Activated naive CD4-positive, alpha-beta T cell treated with anti-CD3 and anti-CD28 coated beads, Interleukin-2, amount 50 U/mL, for 24 hours (primary cell): ENCODE data around the gene NOS1AP.
"Not testable (repeated sequence)": the region's sequence is repeated elsewhere in the genome, so short reads cannot be mapped to it uniquely, and the experiment has no call there.

Experiments
- H3K27ac Mint-ChIP-seq: one replicate; pipeline ENCODE4 v1.8.0; 2021; ENCODE audit warnings: mild to moderate bottlenecking, mixed read lengths
- H3K27me3 Mint-ChIP-seq: one replicate; pipeline ENCODE4 v1.8.0; 2021; ENCODE audit warnings: mixed read lengths
- H3K36me3 Mint-ChIP-seq: one replicate; pipeline ENCODE4 v1.8.0; 2021; ENCODE audit warnings: mixed read lengths
- H3K4me1 Mint-ChIP-seq: one replicate; pipeline ENCODE4 v1.8.0; 2021; ENCODE audit warnings: mixed read lengths
- H3K4me3 Mint-ChIP-seq: one replicate; pipeline ENCODE4 v1.8.0; 2021; ENCODE audit warnings: mild to moderate bottlenecking, mixed read lengths
- H3K9me3 Mint-ChIP-seq: one replicate; pipeline ENCODE4 v1.8.0; 2021; ENCODE audit warnings: mixed read lengths

NOS1AP gene

GRCh38 chr1:162040001-162040400, 29.5 kb upstream of the NOS1AP start:
- Mint-ChIP-seq H3K4me3 (no peak overlapping the region), H3K27me3 (peaks cover 2% of the 10 kb centered on the region), H3K27ac (no peak overlapping the region), H3K9me3 (no peaks in the 10 kb centered on the region), H3K36me3 (peaks cover 2% of the 10 kb centered on the region), H3K4me1 (peaks cover 5% of the 10 kb centered on the region)

- H3K4me1 Mint-ChIP-seq: no peaks in the 10 kb centered on the region
- H3K36me3 Mint-ChIP-seq: peaks cover 2% of the 10 kb centered on the region
- peaks cover 2% of the 10 kb centered on the region for H3K27me3 Mint-ChIP-seq
- H3K9me3 Mint-ChIP-seq: no peaks in the 10 kb centered on the region
- no peak overlapping the region for H3K4me3 Mint-ChIP-seq
- no peak overlapping the region for H3K27ac Mint-ChIP-seq
Measured at GRCh38 chr1:162040657-162041056, 28.8 kb upstream of the NOS1AP start.

- Mint-ChIP-seq H3K36me3 (peaks cover 2% of the 10 kb centered on the region), H3K4me1 (no peaks in the 10 kb centered on the region), H3K27me3 (peaks cover 2% of the 10 kb centered on the region), H3K27ac (no peak overlapping the region), H3K4me3 (no peak overlapping the region), H3K9me3 (no peaks in the 10 kb centered on the region)
Measured at GRCh38 chr1:162042361-162042760, 27.1 kb upstream of the NOS1AP start.

- Mint-ChIP-seq H3K4me1 (no peaks in the 10 kb centered on the region), H3K27me3 (peaks cover 2% of the 10 kb centered on the region), H3K36me3 (peaks cover 2% of the 10 kb centered on the region), H3K27ac (no peak overlapping the region), H3K4me3 (no peak overlapping the region), H3K9me3 (no peaks in the 10 kb centered on the region)
Measured at GRCh38 chr1:162046921-162047320, 22.6 kb upstream of the NOS1AP start.

- H3K36me3 Mint-ChIP-seq, H3K9me3 Mint-ChIP-seq, H3K4me3 Mint-ChIP-seq, H3K27ac Mint-ChIP-seq, H3K27me3 Mint-ChIP-seq, H3K4me1 Mint-ChIP-seq: not testable (repeated sequence)
Measured at GRCh38 chr1:162053949-162054348, 15.5 kb upstream of the NOS1AP start.

GRCh38 chr1:162055062-162055461, 14.4 kb upstream of the NOS1AP start:
- peak overlapping the region; percentile 15 for H3K27ac Mint-ChIP-seq

GRCh38 chr1:162056043-162056442, 13.4 kb upstream of the NOS1AP start:
- Mint-ChIP-seq H3K9me3 (no peaks in the 10 kb centered on the region), H3K36me3 (no peaks in the 10 kb centered on the region), H3K27me3 (no peaks in the 10 kb centered on the region), H3K4me3 (no peak overlapping the region), H3K4me1 (no peaks in the 10 kb centered on the region), H3K27ac (no peak overlapping the region)

More at GRCh38 chr1:162055062-162055461, 14.4 kb upstream of the NOS1AP start:
- no peaks in the 10 kb centered on the region for H3K27me3 Mint-ChIP-seq
- H3K36me3 Mint-ChIP-seq: no peaks in the 10 kb centered on the region
- H3K9me3 Mint-ChIP-seq: no peaks in the 10 kb centered on the region
- H3K4me1 Mint-ChIP-seq: no peaks in the 10 kb centered on the region
- no peak overlapping the region for H3K4me3 Mint-ChIP-seq

GRCh38 chr1:162056579-162056978, 12.9 kb upstream of the NOS1AP start:
- no peaks in the 10 kb centered on the region for H3K9me3 Mint-ChIP-seq
- no peaks in the 10 kb centered on the region for H3K4me1 Mint-ChIP-seq
- no peak overlapping the region for H3K4me3 Mint-ChIP-seq
- H3K27me3 Mint-ChIP-seq: no peaks in the 10 kb centered on the region
- no peak overlapping the region for H3K27ac Mint-ChIP-seq
- no peaks in the 10 kb centered on the region for H3K36me3 Mint-ChIP-seq

- H3K4me1 Mint-ChIP-seq: no peaks in the 10 kb centered on the region
- no peaks in the 10 kb centered on the region for H3K36me3 Mint-ChIP-seq
- H3K9me3 Mint-ChIP-seq: no peaks in the 10 kb centered on the region
- H3K27me3 Mint-ChIP-seq: peaks cover 11% of the 10 kb centered on the region
- no peak overlapping the region for H3K4me3 Mint-ChIP-seq
- no peak overlapping the region for H3K27ac Mint-ChIP-seq
Measured at GRCh38 chr1:162059721-162060120, 9.8 kb upstream of the NOS1AP start.

GRCh38 chr1:162060314-162060713, 9.2 kb upstream of the NOS1AP start:
- no peak overlapping the region for H3K4me3 Mint-ChIP-seq
- H3K4me1 Mint-ChIP-seq: no peaks in the 10 kb centered on the region
- H3K27ac Mint-ChIP-seq: no peak overlapping the region
- H3K9me3 Mint-ChIP-seq: no peaks in the 10 kb centered on the region
- H3K27me3 Mint-ChIP-seq: peaks cover 17% of the 10 kb centered on the region
- H3K36me3 Mint-ChIP-seq: no peaks in the 10 kb centered on the region

- H3K4me3 Mint-ChIP-seq: no peak overlapping the region
- H3K27ac Mint-ChIP-seq: no peak overlapping the region
- no peaks in the 10 kb centered on the region for H3K36me3 Mint-ChIP-seq
- no peaks in the 10 kb centered on the region for H3K9me3 Mint-ChIP-seq
- H3K27me3 Mint-ChIP-seq: peaks cover 22% of the 10 kb centered on the region
- no peaks in the 10 kb centered on the region for H3K4me1 Mint-ChIP-seq
Measured at GRCh38 chr1:162062542-162063015, 6.9 kb upstream of the NOS1AP start.

GRCh38 chr1:162065016-162065415, 4.5 kb upstream of the NOS1AP start:
- Mint-ChIP-seq H3K27ac (no peak overlapping the region), H3K27me3 (peaks cover 29% of the 10 kb centered on the region), H3K9me3 (no peaks in the 10 kb centered on the region), H3K4me3 (no peak overlapping the region), H3K4me1 (peaks cover 6% of the 10 kb centered on the region), H3K36me3 (no peaks in the 10 kb centered on the region)

- not testable (repeated sequence) for H3K27ac Mint-ChIP-seq, H3K36me3 Mint-ChIP-seq, H3K9me3 Mint-ChIP-seq, H3K4me1 Mint-ChIP-seq, H3K4me3 Mint-ChIP-seq
- peaks cover 39% of the 10 kb centered on the region for H3K27me3 Mint-ChIP-seq
Measured at GRCh38 chr1:162066836-162067235, 2.7 kb upstream of the NOS1AP start.

- Mint-ChIP-seq H3K9me3 (no peaks in the 10 kb centered on the region), H3K4me3 (no peak overlapping the region), H3K4me1 (peaks cover 6% of the 10 kb centered on the region), H3K27ac (no peak overlapping the region), H3K36me3 (no peaks in the 10 kb centered on the region), H3K27me3 (peaks cover 39% of the 10 kb centered on the region)
Measured at GRCh38 chr1:162067466-162067865, 2.0 kb upstream of the NOS1AP start.

- no peak overlapping the region for H3K4me3 Mint-ChIP-seq
- H3K27ac Mint-ChIP-seq: no peak overlapping the region
- no peaks in the 10 kb centered on the region for H3K9me3 Mint-ChIP-seq
- H3K4me1 Mint-ChIP-seq: peaks cover 6% of the 10 kb centered on the region
- H3K27me3 Mint-ChIP-seq: peaks cover 34% of the 10 kb centered on the region
- no peaks in the 10 kb centered on the region for H3K36me3 Mint-ChIP-seq
Measured at GRCh38 chr1:162068301-162068700, 1.2 kb upstream of the NOS1AP start.

- Mint-ChIP-seq H3K36me3 (no peaks in the 10 kb centered on the region), H3K4me3 (peak overlapping the region; percentile 84), H3K4me1 (peaks cover 6% of the 10 kb centered on the region), H3K27me3 (peaks cover 35% of the 10 kb centered on the region), H3K27ac (no peak overlapping the region), H3K9me3 (no peaks in the 10 kb centered on the region)
Measured at GRCh38 chr1:162070094-162070748, 730 bp downstream of the NOS1AP start.

GRCh38 chr1:162070825-162071224, 1.3 kb downstream of the NOS1AP start:
- no peaks in the 10 kb centered on the region for H3K36me3 Mint-ChIP-seq
- peaks cover 6% of the 10 kb centered on the region for H3K4me1 Mint-ChIP-seq
- peaks cover 34% of the 10 kb centered on the region for H3K27me3 Mint-ChIP-seq
- H3K27ac Mint-ChIP-seq: no peak overlapping the region
- H3K9me3 Mint-ChIP-seq: no peaks in the 10 kb centered on the region
- H3K4me3 Mint-ChIP-seq: peak overlapping the region; percentile 34
